Stimulated activated CD8-positive, alpha-beta memory T cell treated with anti-CD3 and anti-CD28 coated beads, Interleukin-12 subunit alpha, Interleukin-12 subunit beta, amount 100 ng/mL, for 4 hours (primary cell): Measurements from ENCODE around the gene GPC6.
"Not testable (repeated sequence)": the region's sequence is repeated elsewhere in the genome, so short reads cannot be mapped to it uniquely, and the experiment has no call there.

Source experiments
- DNase-seq: peaks from one replicate; pipeline ENCODE4 v3.0.0-alpha.2; 2020; ENCODE audit warnings: low read depth

Gene GPC6

GRCh38 chr13:94302847-94303565, 1076.4 kb downstream of the GPC6 start:
- DNase-seq: not testable (repeated sequence)

GRCh38 chr13:94303644-94304174, 1077.1 kb downstream of the GPC6 start:
- no peak for DNase-seq

- DNase-seq: no peak
These were observed 1078.4 kb downstream of the GPC6 start for GRCh38 chr13:94305033-94305432.

- no peak for DNase-seq
These were observed 1078.9 kb downstream of the GPC6 start for GRCh38 chr13:94305463-94305862.

- no peak for DNase-seq
These were observed 1079.3 kb downstream of the GPC6 start for GRCh38 chr13:94305934-94306333.

- no peak for DNase-seq
These were observed 1082.2 kb downstream of the GPC6 start for GRCh38 chr13:94308832-94309231.

- no peak for DNase-seq
These were observed 1083.0 kb downstream of the GPC6 start for GRCh38 chr13:94309576-94309975.

GRCh38 chr13:94309997-94310855, 1083.6 kb downstream of the GPC6 start:
- no peak for DNase-seq

GRCh38 chr13:94311893-94312292, 1085.3 kb downstream of the GPC6 start:
- DNase-seq: no peak

GRCh38 chr13:94312511-94313216, 1086.1 kb downstream of the GPC6 start:
- DNase-seq: no peak

GRCh38 chr13:94313321-94313910, 1086.8 kb downstream of the GPC6 start:
- DNase-seq: no peak

- DNase-seq: no peak
These were observed 1087.3 kb downstream of the GPC6 start for GRCh38 chr13:94313926-94314325.

GRCh38 chr13:94315188-94315587, 1088.6 kb downstream of the GPC6 start:
- DNase-seq: no peak

GRCh38 chr13:94317063-94317491, 1090.5 kb downstream of the GPC6 start:
- no peak for DNase-seq

- DNase-seq: no peak
These were observed 1091.8 kb downstream of the GPC6 start for GRCh38 chr13:94318418-94318817.

GRCh38 chr13:94319501-94319900, 1092.9 kb downstream of the GPC6 start:
- DNase-seq: no peak

- no peak for DNase-seq
These were observed 1096.5 kb downstream of the GPC6 start for GRCh38 chr13:94322925-94323763.

- no peak for DNase-seq
These were observed 1097.5 kb downstream of the GPC6 start for GRCh38 chr13:94323764-94324758.

- no peak for DNase-seq
These were observed 1098.3 kb downstream of the GPC6 start for GRCh38 chr13:94324767-94325540.
